Left ventricle myocardium inferior (tissue), 1 donor: ENCODE data around the gene SNX15. TPM values are rescaled to one million over a fixed set of nuclear protein-coding genes. Genes with fewer than 3 reads are reported as not detected.
"Not testable (repeated sequence)": the region's sequence is repeated elsewhere in the genome, so short reads cannot be mapped to it uniquely, and the experiment has no call there.

Source experiments
- DNase-seq: peaks from one replicate; pipeline ENCODE4 v3.0.0-alpha.2; 2020
- H3K27ac ChIP-seq: fragments of 200-600 bp; replicated peaks from 2 replicates; pipeline ENCODE4 v1.8.0; 2021
- H3K27me3 ChIP-seq: fragments of 200-600 bp; 2 replicates; pipeline ENCODE4 v1.8.0; 2021; ENCODE audit warnings: low read depth
- H3K36me3 ChIP-seq: fragments of 200-600 bp; 2 replicates; pipeline ENCODE4 v1.8.0; 2021
- H3K4me1 ChIP-seq: fragments of 200-600 bp; 2 replicates; pipeline ENCODE4 v1.8.0; 2021
- H3K4me3 ChIP-seq: fragments of 200-600 bp; 2 replicates; pipeline ENCODE4 v1.8.0; 2021; ENCODE audit warnings: mild to moderate bottlenecking, moderate library complexity
- H3K9me3 ChIP-seq: fragments of 200-600 bp; replicated peaks from 2 replicates; pipeline ENCODE4 v1.8.0; 2021
- intact Hi-C: fragments of 100-400 bp; cut with micrococcal nuclease; formaldehyde crosslinking; loops from one replicate; pipeline ENCODE4 v1.11.0; 2022
- total RNA-seq: library from RNA; stranded (reverse); fragmentation: NEBNext Ultra II Directional; extraction: Animal tissue kit (Norgen Biotek cat#: 25700); gene quantifications from one replicate; pipeline ENCODE4 v1.2.1, GENCODE V29; 2021
- TF ChIP-seq, protein P1 (sequence below): fragments of 200-600 bp; IDR thresholded peaks from 2 replicates; pipeline ENCODE4 v1.8.0; 2021; ENCODE audit warnings: antibody characterized with exemption, mild to moderate bottlenecking, borderline replicate concordance
- donor health status: DM: no; HTN: yes; CAD: no; lungs with severe emphysema.

Gene SNX15
- total RNA-seq, 1 donor from 2014 or later, result 15.7 TPM

DNA sequence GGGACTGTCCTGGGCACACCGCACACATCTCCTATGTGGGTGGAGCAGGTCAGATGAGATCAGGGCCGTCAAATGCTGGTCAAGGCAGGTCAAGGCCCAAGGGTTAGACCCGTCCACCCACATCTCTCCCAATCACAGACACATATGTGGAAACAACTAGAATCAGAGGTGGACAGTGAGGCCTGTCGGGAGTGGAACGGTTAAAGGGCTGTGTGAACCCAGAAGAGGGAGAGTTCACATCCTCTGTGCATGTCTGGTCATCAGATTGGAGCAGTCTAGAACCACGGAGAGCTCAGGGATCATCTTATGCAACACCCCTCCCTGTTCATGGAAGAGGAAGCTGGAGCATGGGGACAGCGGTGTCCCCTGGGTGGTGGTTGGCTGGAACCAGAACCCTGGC is 7.4 kb upstream of the SNX15 start:
- Histone ChIP-seq H3K27me3 (no peaks in the 10 kb centered on the region), H3K27ac (no peak overlapping the region), H3K9me3 (no peaks in the 10 kb centered on the region), H3K36me3 (peaks cover 42% of the 10 kb centered on the region), H3K4me3 (no peak overlapping the region), H3K4me1 (peaks cover 18% of the 10 kb centered on the region)
- DNase-seq, result no peak
- intact Hi-C loops, result no loop called here
- TF ChIP-seq, protein P1, sequence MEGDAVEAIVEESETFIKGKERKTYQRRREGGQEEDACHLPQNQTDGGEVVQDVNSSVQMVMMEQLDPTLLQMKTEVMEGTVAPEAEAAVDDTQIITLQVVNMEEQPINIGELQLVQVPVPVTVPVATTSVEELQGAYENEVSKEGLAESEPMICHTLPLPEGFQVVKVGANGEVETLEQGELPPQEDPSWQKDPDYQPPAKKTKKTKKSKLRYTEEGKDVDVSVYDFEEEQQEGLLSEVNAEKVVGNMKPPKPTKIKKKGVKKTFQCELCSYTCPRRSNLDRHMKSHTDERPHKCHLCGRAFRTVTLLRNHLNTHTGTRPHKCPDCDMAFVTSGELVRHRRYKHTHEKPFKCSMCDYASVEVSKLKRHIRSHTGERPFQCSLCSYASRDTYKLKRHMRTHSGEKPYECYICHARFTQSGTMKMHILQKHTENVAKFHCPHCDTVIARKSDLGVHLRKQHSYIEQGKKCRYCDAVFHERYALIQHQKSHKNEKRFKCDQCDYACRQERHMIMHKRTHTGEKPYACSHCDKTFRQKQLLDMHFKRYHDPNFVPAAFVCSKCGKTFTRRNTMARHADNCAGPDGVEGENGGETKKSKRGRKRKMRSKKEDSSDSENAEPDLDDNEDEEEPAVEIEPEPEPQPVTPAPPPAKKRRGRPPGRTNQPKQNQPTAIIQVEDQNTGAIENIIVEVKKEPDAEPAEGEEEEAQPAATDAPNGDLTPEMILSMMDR, result no peak

DNA sequence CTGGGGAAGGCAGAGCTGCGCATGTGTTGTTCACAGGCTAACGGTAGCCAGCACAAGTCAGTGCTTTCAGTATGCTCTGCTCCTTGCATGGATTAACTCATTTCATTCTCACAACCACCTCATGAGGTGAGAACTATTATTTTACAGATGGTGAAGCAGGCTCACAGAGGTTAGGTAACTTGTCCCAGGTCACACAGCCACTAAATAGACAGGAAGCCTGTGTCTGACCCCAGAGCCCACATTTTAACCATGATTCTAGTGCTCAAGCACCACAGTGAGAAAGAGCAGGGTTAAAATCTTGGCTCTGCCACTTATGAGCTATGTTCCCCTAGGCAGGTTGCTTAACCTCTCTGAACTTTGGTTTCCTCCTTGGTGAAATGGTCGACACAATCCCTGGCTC is 6.2 kb upstream of the SNX15 start:
- intact Hi-C loops, result no loop called here
- DNase-seq, result no peak
- Histone ChIP-seq H3K4me3 (no peak overlapping the region), H3K36me3 (peaks cover 42% of the 10 kb centered on the region), H3K27ac (no peak overlapping the region), H3K9me3 (no peaks in the 10 kb centered on the region), H3K4me1 (peaks cover 7% of the 10 kb centered on the region), H3K27me3 (no peaks in the 10 kb centered on the region)
- TF ChIP-seq, protein P1, result no peak

DNA sequence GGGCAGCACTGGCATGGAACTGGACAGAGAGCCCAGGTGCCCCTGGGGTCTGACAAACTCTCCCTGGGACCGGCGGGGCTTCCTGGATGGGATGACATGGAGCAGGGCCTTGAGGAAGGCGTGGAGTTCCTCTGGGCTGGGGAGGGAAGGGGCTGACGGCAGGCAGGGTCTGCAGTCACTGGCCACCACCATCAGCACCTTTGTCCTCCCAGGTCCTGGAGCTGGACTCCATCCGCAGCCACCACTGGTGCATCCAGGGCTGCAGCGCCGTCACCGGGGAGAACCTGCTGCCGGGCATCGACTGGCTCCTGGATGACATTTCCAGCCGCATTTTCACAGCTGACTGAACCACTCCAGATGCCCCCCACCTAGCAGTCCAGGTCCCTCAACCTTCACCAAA is 5.7 kb upstream of the SNX15 start:
- Histone ChIP-seq H3K4me3 (no peak overlapping the region), H3K4me1 (peaks cover 7% of the 10 kb centered on the region), H3K27ac (no peak overlapping the region), H3K9me3 (no peaks in the 10 kb centered on the region), H3K27me3 (no peaks in the 10 kb centered on the region), H3K36me3 (peaks cover 42% of the 10 kb centered on the region)
- intact Hi-C loops, result no loop called here
- no peak for DNase-seq
- TF ChIP-seq, protein P1, result no peak

DNA sequence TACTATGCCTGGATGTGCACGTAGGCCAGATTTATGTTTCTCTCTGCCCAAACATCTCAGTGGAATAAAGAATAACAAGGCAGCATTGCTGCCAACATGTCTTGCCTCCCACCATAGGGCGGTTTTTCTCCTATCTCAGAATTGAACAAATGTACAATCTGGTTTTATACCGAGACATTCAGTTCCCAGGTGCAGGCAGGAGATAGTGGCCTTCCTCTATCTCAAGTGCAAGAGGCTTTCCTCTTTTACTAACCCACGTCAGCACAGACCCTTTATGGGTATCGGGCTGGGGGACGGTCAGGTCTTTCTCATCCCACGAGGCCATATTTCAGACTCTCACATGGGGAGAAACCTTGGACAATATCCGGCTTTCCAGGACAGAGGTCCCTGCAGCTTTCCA is 3.7 kb upstream of the SNX15 start:
- DNase-seq, intact Hi-C loops, H3K27ac ChIP-seq, H3K9me3 ChIP-seq, H3K27me3 ChIP-seq, H3K4me3 ChIP-seq: not testable (repeated sequence)
- Histone ChIP-seq H3K4me1 (peaks cover 13% of the 10 kb centered on the region), H3K36me3 (peaks cover 35% of the 10 kb centered on the region)

DNA sequence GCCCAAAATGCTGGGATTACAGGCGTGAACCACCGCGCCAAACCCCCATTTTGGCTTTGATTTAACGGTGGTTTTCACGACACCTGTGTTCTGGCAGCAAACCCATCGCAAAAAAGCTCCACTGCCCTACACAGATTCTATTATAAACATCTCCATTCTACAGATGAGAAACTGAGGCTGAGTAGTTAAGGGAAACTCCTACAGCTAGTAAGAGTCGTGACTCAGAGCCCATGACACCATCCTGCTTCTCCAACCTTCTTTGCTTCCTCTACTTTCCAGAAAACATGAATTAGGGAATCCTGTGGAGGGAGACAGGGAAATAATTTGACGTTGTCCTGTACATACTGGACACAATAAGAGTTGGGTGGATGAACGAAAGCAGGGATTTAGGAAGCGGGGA is 429 bp upstream of the SNX15 start:
- no peak for DNase-seq
- peak overlapping the region; percentile 94 for H3K27ac ChIP-seq
- intact Hi-C loops, result no loop called here
- H3K4me1 ChIP-seq, result peaks cover 25% of the 10 kb centered on the region
- H3K36me3 ChIP-seq, result peaks cover 5% of the 10 kb centered on the region
- TF ChIP-seq, protein P1, result no peak
- H3K27me3 ChIP-seq, result no peaks in the 10 kb centered on the region
- H3K9me3 ChIP-seq, result no peaks in the 10 kb centered on the region
- H3K4me3 ChIP-seq, result peak overlapping the region; percentile 77

DNA sequence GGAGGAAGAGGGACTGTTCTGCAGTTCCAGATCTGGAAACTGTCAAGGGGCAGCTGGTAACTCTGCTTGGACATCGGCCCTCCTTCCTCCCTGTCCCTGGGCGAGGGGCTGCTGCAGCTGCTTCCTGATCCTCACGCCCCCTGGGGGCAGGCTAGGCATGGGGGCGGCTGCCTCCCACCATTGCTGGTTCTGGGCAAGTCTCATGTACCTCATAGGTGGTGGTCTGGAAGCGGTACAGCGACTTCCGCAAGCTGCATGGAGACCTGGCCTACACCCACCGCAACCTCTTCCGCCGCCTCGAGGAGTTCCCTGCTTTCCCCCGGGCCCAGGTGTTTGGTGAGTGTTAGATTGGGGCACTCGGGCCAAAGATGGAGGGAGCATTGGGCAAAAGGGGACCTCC is 5.0 kb downstream of the SNX15 start:
- H3K9me3 ChIP-seq, result no peaks in the 10 kb centered on the region
- no peak for DNase-seq
- no peak overlapping the region for H3K4me3 ChIP-seq
- TF ChIP-seq, protein P1, result no peak
- no peak overlapping the region for H3K27ac ChIP-seq
- peaks cover 54% of the 10 kb centered on the region for H3K36me3 ChIP-seq
- H3K4me1 ChIP-seq, result peaks cover 27% of the 10 kb centered on the region
- intact Hi-C loops, result no loop called here
- no peaks in the 10 kb centered on the region for H3K27me3 ChIP-seq
